Endodermal cell (in vitro differentiated cells): ENCODE results near the gene TBX1. TPM values are rescaled to one million over a fixed set of nuclear protein-coding genes. Genes with fewer than 3 reads are reported as not detected.
A peak's percentile ranks its signal among the peaks of the same experiment; 100 is the strongest.

Source experiments
- DNase-seq: peaks from one replicate; pipeline ENCODE4 v3.0.0-alpha.2; 2017
- H3K27ac ChIP-seq: 2 replicates; pipeline ENCODE4 v1.5.1; 2013; ENCODE audit warnings: mild to moderate bottlenecking, low read depth, low read length, moderate library complexity
- H3K27me3 ChIP-seq: 2 replicates; pipeline ENCODE4 v1.6.1; 2013; ENCODE audit warnings: mild to moderate bottlenecking, low read length, moderate library complexity; ENCODE audit not compliant: insufficient read depth, control insufficient read depth, poor library complexity, severe bottlenecking
- H3K36me3 ChIP-seq: 2 replicates; pipeline ENCODE4 v1.7.0; 2013; ENCODE audit warnings: mild to moderate bottlenecking, low read length, moderate library complexity; ENCODE audit not compliant: control insufficient read depth, insufficient read depth
- H3K4me1 ChIP-seq: one replicate; pipeline ENCODE4 v1.7.0; 2013; ENCODE audit warnings: low read length; ENCODE audit not compliant: control insufficient read depth, insufficient read depth
- H3K4me3 ChIP-seq: 2 replicates; pipeline ENCODE4 v1.5.1; 2013; ENCODE audit warnings: mild to moderate bottlenecking, low read length, moderate library complexity
- H3K9ac ChIP-seq: 2 replicates; pipeline ENCODE4 v1.6.1; 2013; ENCODE audit warnings: mild to moderate bottlenecking, low read length, moderate library complexity; ENCODE audit not compliant: poor library complexity, severe bottlenecking; ENCODE audit errors: extremely low read depth
- H3K9me3 ChIP-seq: 2 replicates; pipeline ENCODE4 v1.6.1; 2013; ENCODE audit warnings: mild to moderate bottlenecking, low read length, moderate library complexity; ENCODE audit not compliant: control insufficient read depth
- H3K27ac Mint-ChIP-seq: 2 replicates; pipeline ENCODE4 v1.8.0; 2020; ENCODE audit warnings: mixed read lengths
- H3K27me3 Mint-ChIP-seq: 2 replicates; pipeline ENCODE4 v1.8.0; 2021; ENCODE audit warnings: mild to moderate bottlenecking, mixed read lengths; ENCODE audit not compliant: insufficient read depth
- H3K36me3 Mint-ChIP-seq: 2 replicates; pipeline ENCODE4 v1.8.0; 2020; ENCODE audit warnings: low read depth, mixed read lengths
- H3K4me1 Mint-ChIP-seq: 2 replicates; pipeline ENCODE4 v1.8.0; 2020; ENCODE audit warnings: mixed read lengths
- H3K4me3 Mint-ChIP-seq: 2 replicates; pipeline ENCODE4 v1.8.0; 2020; ENCODE audit warnings: mild to moderate bottlenecking, moderate library complexity, mixed read lengths
- H3K9me3 Mint-ChIP-seq: 2 replicates; pipeline ENCODE4 v1.8.0; 2020; ENCODE audit warnings: mild to moderate bottlenecking, mixed read lengths
- CTCF ChIP-seq: fragments of 200-600 bp; sonication (generic); conservative IDR thresholded peaks from 2 replicates; pipeline ENCODE4 v1.5.0; 2021; ENCODE audit warnings: antibody characterized with exemption, mild to moderate bottlenecking
- WGBS, 2 experiments: methylation state at CpG; one replicate each; pipeline versions ENCODE4 v1.1.5 to v1.1.7; 2013; ENCODE audit warnings: missing lambda C conversion rate in 2 of 2, mixed read lengths in 1 of 2; ENCODE audit not compliant: insufficient coverage in 1 of 2, insufficient read length in 1 of 2; 5-methylcytosine and 5-hydroxymethylcytosine counted together
- total RNA-seq, 2 donors: library from RNA; stranded (reverse); fragmentation: NEBNext Ultra II Directional in 1 of 2; extraction: Animal tissue kit (Norgen Biotek cat#: 25700) in 1 of 2; gene quantifications; 2 replicates in 1 of 2; 3 replicates in 1 of 2; pipeline ENCODE4 v1.2.1, GENCODE V29; 2021

The TBX1 gene
- total RNA-seq, 2 donors from 2014 or later: 1.3 TPM; not detected in 1

DNA sequence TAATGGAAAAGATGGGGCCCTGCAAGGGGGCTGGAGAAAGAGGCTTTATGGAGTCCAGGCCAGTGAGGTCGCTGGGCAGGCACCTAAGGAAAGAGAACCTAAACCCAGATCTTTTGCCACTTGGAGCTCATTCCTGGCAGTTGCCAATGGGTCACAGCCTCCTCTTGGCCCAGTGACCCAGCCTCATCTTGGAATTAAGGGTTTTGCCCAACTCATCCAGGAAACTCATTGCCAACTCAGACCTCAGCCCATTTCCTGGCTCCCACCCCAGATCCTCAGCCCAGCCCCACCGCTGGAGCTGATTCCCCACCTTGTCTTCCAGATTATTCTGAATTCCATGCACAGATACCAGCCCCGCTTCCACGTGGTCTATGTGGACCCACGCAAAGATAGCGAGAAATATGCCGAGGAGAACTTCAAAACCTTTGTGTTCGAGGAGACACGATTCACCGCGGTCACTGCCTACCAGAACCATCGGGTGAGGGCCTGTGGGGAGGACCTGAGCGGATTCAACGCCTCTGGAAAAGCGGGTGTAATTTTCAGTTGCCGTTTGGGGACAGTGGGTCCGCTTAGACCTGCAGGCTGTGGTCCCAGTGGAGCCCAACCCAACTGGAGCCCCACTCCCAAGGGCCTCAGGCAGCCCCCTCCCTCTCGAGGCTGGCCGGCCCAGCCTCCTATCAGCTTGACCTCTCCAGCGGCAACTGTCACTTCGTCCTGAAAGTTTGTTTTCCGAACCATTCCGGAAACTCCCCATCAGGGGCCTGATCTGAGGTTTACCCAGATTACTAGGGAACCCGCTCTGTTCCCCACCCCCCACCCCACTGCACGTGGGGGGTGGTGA is 4.3 kb downstream of the TBX1 start:
- H3K9me3 Mint-ChIP-seq: no peaks in the 10 kb centered on the region
- peaks cover 85% of the 10 kb centered on the region for H3K27me3 Mint-ChIP-seq
- peaks cover 95% of the 10 kb centered on the region for H3K27me3 ChIP-seq
- H3K27ac ChIP-seq: no peak overlapping the region
- H3K36me3 ChIP-seq: no peaks in the 10 kb centered on the region
- H3K27ac Mint-ChIP-seq: no peak overlapping the region
- 34 to 35% methylated on average over 12 to 25 of the region's 25 CpGs for WGBS, 2 experiments
- H3K4me3 Mint-ChIP-seq: peak overlapping the region; percentile 41
- H3K9me3 ChIP-seq: no peaks in the 10 kb centered on the region
- no peak for DNase-seq
- H3K9ac ChIP-seq: no peak overlapping the region
- H3K4me3 ChIP-seq: no peak overlapping the region
- no peaks in the 10 kb centered on the region for H3K36me3 Mint-ChIP-seq
- no peaks in the 10 kb centered on the region for H3K4me1 ChIP-seq
- no peak for TF ChIP-seq CTCF
- peaks cover 6% of the 10 kb centered on the region for H3K4me1 Mint-ChIP-seq

DNA sequence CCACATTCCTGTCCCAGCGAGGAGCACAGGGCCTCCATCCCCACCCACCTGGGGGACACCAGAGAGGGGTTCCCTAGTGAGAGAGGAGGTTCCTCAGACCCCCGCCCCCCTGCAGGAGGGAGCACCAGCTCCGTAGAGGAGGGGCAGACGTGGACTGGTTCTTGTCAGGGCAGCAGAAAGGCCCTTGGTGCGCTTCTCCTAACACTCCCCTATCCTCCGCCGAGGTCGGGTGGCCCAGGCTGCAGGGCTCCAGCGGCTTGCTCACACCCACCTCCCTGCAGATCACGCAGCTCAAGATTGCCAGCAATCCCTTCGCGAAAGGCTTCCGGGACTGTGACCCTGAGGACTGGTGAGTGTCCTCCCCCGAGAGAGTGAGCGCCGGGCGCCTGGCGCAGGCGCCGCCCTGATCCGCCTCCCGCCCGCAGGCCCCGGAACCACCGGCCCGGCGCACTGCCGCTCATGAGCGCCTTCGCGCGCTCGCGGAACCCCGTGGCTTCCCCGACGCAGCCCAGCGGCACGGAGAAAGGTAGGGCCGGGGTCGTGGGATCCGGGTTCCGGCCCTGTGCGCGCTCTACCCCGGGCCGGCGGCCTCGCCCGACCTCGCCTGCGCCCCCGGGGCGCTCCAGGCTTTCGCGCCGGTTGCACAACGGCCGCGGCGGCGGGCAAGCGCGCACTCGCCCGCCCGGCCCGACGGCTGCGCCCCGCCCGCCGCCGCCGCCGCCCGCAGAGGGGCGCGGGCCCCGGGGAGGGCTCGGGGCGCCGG is 5.1 kb downstream of the TBX1 start:
- peaks cover 98% of the 10 kb centered on the region for H3K27me3 ChIP-seq
- H3K36me3 ChIP-seq: no peaks in the 10 kb centered on the region
- 5 to 12% methylated on average over 14 to 83 of the region's 83 CpGs for WGBS, 2 experiments
- peaks cover 88% of the 10 kb centered on the region for H3K27me3 Mint-ChIP-seq
- no peaks in the 10 kb centered on the region for H3K36me3 Mint-ChIP-seq
- H3K4me3 ChIP-seq: no peak overlapping the region
- DNase-seq: peak; percentile 81
- no peak for TF ChIP-seq CTCF
- no peak overlapping the region for H3K27ac ChIP-seq
- H3K4me1 Mint-ChIP-seq: peaks cover 1% of the 10 kb centered on the region
- no peaks in the 10 kb centered on the region for H3K4me1 ChIP-seq
- H3K9me3 ChIP-seq: no peaks in the 10 kb centered on the region
- H3K9ac ChIP-seq: no peak overlapping the region
- H3K27ac Mint-ChIP-seq: no peak overlapping the region
- H3K4me3 Mint-ChIP-seq: peak overlapping the region; percentile 41
- H3K9me3 Mint-ChIP-seq: no peaks in the 10 kb centered on the region

DNA sequence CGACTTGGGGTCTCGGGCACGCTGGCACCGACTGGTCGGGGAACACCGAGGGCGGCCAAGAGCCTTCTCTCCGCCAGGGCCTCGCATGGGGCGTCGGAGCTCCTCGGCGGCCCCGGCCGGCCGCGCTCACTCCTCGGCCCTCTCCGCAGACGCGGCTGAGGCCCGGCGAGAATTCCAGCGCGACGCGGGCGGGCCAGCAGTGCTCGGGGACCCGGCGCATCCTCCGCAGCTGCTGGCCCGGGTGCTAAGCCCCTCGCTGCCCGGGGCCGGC is 5.6 kb downstream of the TBX1 start:
- no peak overlapping the region for H3K27ac Mint-ChIP-seq
- Histone ChIP-seq H3K9me3 (no peaks in the 10 kb centered on the region), H3K9ac (no peak overlapping the region), H3K4me3 (no peak overlapping the region), H3K27me3 (peaks cover 100% of the 10 kb centered on the region), H3K27ac (no peak overlapping the region), H3K4me1 (no peaks in the 10 kb centered on the region), H3K36me3 (no peaks in the 10 kb centered on the region)
- H3K4me1 Mint-ChIP-seq: peaks cover 1% of the 10 kb centered on the region
- no peaks in the 10 kb centered on the region for H3K36me3 Mint-ChIP-seq
- H3K9me3 Mint-ChIP-seq: no peaks in the 10 kb centered on the region
- TF ChIP-seq CTCF: no peak
- WGBS, 2 experiments: 0 to 2% methylated on average over 21 to 36 of the region's 36 CpGs
- DNase-seq: no peak
- peaks cover 90% of the 10 kb centered on the region for H3K27me3 Mint-ChIP-seq
- no peak overlapping the region for H3K4me3 Mint-ChIP-seq
